ENCODE measurements around the gene TBCB. TPM values are rescaled to one million over a fixed set of nuclear protein-coding genes. Genes with fewer than 3 reads are reported as not detected.
"Not testable (repeated sequence)": the region's sequence is repeated elsewhere in the genome, so short reads cannot be mapped to it uniquely, and the experiment has no call there.

Gene TBCB
- total RNA-seq, 4 donors from 2014 or later, result 97.9 to 157 (median 117) TPM

- intact Hi-C loops (cut with DNase I), result no loop called here
- Histone ChIP-seq H3K4me1 (peaks cover 11 to 83% (median 29%) of the 10 kb centered on the region in 3 donors), H3K9me3 (no peaks in the 10 kb centered on the region), H3K36me3 (peaks cover 15 to 43% (median 19%) of the 10 kb centered on the region in 3 donors), H3K27ac (peak overlapping the region; percentile 87 to 98 (median 92)), H3K4me3 (peak overlapping the region in 1 of 4 donors; percentile 72), H3K27me3 (no peaks in the 10 kb centered on the region)
- no peak for DNase-seq
- TF ChIP-seq CTCF (IDR thresholded peaks at IDR 0.05), result no peak
- TF ChIP-seq POLR2A (IDR thresholded peaks at IDR 0.05), result no peak
- WGBS, 2 donors, result 94 to 95% methylated on average over 10 of the region's 10 CpGs
Measured at GRCh38 chr19:36153126-36153525, 37.9 kb downstream of the TBCB start.

- no peak overlapping the region for H3K4me3 ChIP-seq
- peak in 1 of 4 donors; percentile 20 for TF ChIP-seq POLR2A (IDR thresholded peaks at IDR 0.05)
- no peak for TF ChIP-seq CTCF (IDR thresholded peaks at IDR 0.05)
- peaks cover 0 to 36% (median 0%) of the 10 kb centered on the region in 3 donors for H3K36me3 ChIP-seq
- no peaks in the 10 kb centered on the region for H3K9me3 ChIP-seq
- DNase-seq, result no peak
- peak overlapping the region; percentile 60 to 95 (median 79) for H3K27ac ChIP-seq
- intact Hi-C loops (cut with DNase I), result no loop called here
- H3K27me3 ChIP-seq, result no peaks in the 10 kb centered on the region
- 36 to 86% methylated on average over 1 to 7 of the region's 7 CpGs for WGBS, 2 donors
- H3K4me1 ChIP-seq, result peaks cover 0 to 33% (median 2%) of the 10 kb centered on the region in 3 donors
Measured at GRCh38 chr19:36160821-36161596, 45.7 kb downstream of the TBCB start.

DNA sequence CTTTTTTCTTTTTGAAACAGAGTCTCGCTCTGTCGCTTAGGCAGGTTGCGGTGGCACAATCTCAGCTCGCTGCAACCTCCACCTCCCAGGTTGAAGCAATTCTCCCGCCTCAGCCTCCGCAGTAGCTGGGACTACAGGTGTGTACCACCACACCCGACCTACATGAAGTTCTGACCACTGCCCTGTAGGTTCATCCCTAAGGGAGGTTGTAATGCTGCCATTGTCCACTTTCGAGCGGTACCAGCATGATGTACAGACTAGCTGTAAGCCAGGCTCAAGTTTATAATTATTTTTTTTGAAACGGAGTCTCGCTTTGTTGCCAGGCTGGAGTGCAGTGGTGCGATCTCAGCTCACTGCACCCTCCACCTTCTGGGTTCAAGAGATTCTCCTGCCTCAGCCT is 48.5 kb downstream of the TBCB start:
- 91 to 93% methylated on average over 6 to 10 of the region's 12 CpGs for WGBS, 2 donors
- peaks cover 0 to 53% (median 0%) of the 10 kb centered on the region in 3 donors for H3K36me3 ChIP-seq
- no peaks in the 10 kb centered on the region for H3K9me3 ChIP-seq
- TF ChIP-seq POLR2A (IDR thresholded peaks at IDR 0.05) (no peak), CTCF (IDR thresholded peaks at IDR 0.05) (no peak)
- H3K27me3 ChIP-seq, result no peaks in the 10 kb centered on the region
- no peak for DNase-seq
- intact Hi-C loops (cut with DNase I), result no loop called here
- H3K27ac ChIP-seq, result no peak overlapping the region
- no peak overlapping the region for H3K4me3 ChIP-seq
- peaks cover 0 to 28% (median 5%) of the 10 kb centered on the region in 3 donors for H3K4me1 ChIP-seq

- H3K4me1 ChIP-seq, result peaks cover 10 to 32% (median 15%) of the 10 kb centered on the region in 3 donors
- H3K36me3 ChIP-seq, result peaks cover 0 to 29% (median 0%) of the 10 kb centered on the region in 3 donors
- TF ChIP-seq POLR2A (IDR thresholded peaks at IDR 0.05) (no peak), CTCF (IDR thresholded peaks at IDR 0.05) (no peak)
- intact Hi-C loops (cut with DNase I), result no loop called here
- no peaks in the 10 kb centered on the region for H3K9me3 ChIP-seq
- H3K27ac ChIP-seq, result peak overlapping the region; percentile 38 to 85 (median 76)
- no peak for DNase-seq
- 22 to 44% methylated on average over 9 of the region's 9 CpGs for WGBS, 2 donors
- no peak overlapping the region for H3K4me3 ChIP-seq
- no peaks in the 10 kb centered on the region for H3K27me3 ChIP-seq
Measured at GRCh38 chr19:36169084-36169760, 54.0 kb downstream of the TBCB start.

DNA sequence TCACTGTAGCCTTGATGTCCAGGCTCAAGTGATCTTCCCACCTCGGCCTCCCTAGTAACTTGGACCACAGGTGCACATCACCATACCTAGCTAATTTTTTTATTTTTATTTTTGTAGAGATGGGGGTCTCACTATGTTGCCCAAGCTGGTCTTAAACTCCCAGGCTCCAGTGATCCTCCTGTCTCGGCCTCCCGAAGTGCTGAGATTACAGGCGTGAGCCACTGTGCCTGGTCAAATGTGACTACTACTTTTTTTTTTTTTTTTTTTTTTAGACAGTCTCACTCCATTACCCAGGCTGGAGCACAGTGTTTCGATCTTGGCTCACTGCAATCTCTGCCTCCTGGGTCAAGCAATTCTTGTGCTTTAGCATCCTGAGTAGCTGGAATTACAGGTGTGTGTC is 57.6 kb downstream of the TBCB start:
- H3K27me3 ChIP-seq, result no peaks in the 10 kb centered on the region
- H3K27ac ChIP-seq, result no peak overlapping the region
- H3K36me3 ChIP-seq, result no peaks in the 10 kb centered on the region
- no peak for TF ChIP-seq CTCF (IDR thresholded peaks at IDR 0.05)
- TF ChIP-seq POLR2A (IDR thresholded peaks at IDR 0.05), result no peak
- 88% methylated on average over 5 of the region's 5 CpGs for WGBS, 2 donors
- H3K9me3 ChIP-seq, result no peaks in the 10 kb centered on the region
- no peak for DNase-seq
- H3K4me3 ChIP-seq, result no peak overlapping the region
- H3K4me1 ChIP-seq, result peaks cover 10 to 26% (median 15%) of the 10 kb centered on the region in 3 donors
- intact Hi-C loops (cut with DNase I), result loop anchor here (5.0 kb wide), 1 partner anchor 51 kb away; no protein-coding TSS in a partner anchor

GRCh38 chr19:36173846-36174245 is 58.6 kb downstream of the TBCB start:
- intact Hi-C loops (cut with DNase I), result loop anchor here (5.0 kb wide), 1 partner anchor 52 kb away; no protein-coding TSS in a partner anchor
- DNase-seq, result not testable (repeated sequence)
- 77 to 80% methylated on average over 7 to 8 of the region's 8 CpGs for WGBS, 2 donors

More at GRCh38 chr19:36173846-36174245, 58.6 kb downstream of the TBCB start:
- not testable (repeated sequence) for H3K27ac ChIP-seq, H3K36me3 ChIP-seq, H3K4me3 ChIP-seq, H3K27me3 ChIP-seq, H3K9me3 ChIP-seq
- peaks cover 10 to 22% (median 12%) of the 10 kb centered on the region in 3 donors for H3K4me1 ChIP-seq
